HPDE6-E6E7 (cell line): ENCODE data around the gene MARVELD3.
"Not testable (repeated sequence)": the region's sequence is repeated elsewhere in the genome, so short reads cannot be mapped to it uniquely, and the experiment has no call there.

Experiments used
- DNase-seq: peaks from one replicate; pipeline ENCODE4 v3.0.0; 2011; ENCODE audit warnings: missing footprints; ENCODE audit errors: extremely low spot score

MARVELD3 gene, protein sequence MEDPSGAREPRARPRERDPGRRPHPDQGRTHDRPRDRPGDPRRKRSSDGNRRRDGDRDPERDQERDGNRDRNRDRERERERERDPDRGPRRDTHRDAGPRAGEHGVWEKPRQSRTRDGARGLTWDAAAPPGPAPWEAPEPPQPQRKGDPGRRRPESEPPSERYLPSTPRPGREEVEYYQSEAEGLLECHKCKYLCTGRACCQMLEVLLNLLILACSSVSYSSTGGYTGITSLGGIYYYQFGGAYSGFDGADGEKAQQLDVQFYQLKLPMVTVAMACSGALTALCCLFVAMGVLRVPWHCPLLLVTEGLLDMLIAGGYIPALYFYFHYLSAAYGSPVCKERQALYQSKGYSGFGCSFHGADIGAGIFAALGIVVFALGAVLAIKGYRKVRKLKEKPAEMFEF

DNA sequence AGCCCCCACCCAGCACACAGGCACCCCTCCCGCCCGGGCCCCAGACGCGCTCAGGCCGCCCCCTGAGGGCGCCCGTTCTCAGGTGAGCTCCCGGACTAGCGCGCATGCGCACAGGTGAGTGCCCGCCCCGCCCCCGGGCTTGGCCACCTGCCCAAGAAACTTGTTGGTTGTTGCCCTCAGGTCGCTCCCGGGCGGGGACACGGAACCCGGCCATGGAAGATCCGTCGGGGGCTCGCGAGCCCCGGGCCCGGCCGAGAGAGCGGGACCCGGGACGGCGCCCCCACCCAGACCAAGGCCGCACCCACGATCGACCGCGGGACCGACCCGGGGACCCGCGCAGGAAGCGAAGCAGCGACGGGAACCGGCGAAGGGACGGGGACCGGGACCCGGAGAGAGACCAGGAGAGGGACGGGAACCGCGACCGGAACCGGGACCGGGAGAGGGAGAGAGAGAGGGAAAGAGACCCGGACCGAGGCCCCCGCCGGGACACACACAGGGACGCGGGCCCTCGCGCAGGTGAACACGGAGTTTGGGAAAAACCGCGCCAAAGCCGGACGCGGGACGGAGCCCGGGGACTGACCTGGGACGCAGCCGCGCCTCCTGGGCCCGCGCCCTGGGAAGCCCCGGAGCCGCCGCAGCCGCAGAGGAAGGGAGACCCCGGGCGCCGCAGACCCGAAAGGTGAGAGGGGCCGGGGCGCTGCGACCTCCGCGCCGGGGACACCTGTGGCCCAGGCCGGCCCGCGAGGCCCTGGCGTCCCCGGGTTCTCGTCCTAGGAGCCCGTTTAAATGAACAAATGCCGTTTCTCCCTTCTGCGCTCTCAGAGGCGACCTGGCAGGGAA, at the start of gene MARVELD3:
Gene MARVELD3, plus strand, starts transcription at position 167 of the 840 bp plus-strand sequence. Its CDS starts 46 bp downstream, at position 213.
- peak; percentile 98 for DNase-seq

DNA sequence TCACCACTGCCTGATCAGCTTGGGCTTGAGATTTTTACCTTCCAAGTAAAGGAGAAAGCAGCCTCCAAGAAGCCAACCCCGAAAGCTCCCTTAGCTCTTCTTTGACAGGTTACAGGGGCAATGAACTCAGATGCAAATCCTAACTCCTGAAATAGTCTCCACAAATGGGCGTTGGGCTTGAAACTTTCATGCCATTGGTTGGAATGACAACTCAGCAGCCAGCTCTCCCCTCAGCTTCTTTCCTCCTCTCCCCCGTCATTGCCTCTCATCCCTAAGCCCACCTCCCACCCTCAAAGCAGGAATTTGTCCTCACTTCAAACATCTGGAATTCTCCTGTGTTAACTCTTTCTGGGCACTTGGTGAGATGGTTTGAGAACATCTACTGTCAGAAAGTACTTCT, 49.0 kb upstream of the MARVELD3 start, which contains the start of gene TAT:
Gene TAT, minus strand, starts transcription at position 122 of the 400 bp plus-strand sequence. CDS start 677 bp downstream, outside the sequence.
- no peak for DNase-seq

DNA sequence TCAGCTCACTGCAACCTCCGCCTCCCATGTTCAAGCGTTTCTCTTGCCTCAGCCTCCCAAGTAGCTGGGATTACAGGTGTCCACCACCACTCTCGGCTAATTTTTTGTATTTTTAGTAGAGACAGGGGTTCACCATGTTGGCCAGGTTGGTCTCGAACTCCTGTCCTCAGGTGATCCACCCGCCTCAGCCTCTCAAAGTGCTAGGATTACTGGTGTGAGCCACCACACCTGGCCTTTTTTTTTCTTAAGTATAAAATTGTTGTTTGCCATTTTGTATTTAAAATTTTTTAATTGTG, 43.5 kb upstream of the MARVELD3 start:
- DNase-seq = not testable (repeated sequence)

DNA sequence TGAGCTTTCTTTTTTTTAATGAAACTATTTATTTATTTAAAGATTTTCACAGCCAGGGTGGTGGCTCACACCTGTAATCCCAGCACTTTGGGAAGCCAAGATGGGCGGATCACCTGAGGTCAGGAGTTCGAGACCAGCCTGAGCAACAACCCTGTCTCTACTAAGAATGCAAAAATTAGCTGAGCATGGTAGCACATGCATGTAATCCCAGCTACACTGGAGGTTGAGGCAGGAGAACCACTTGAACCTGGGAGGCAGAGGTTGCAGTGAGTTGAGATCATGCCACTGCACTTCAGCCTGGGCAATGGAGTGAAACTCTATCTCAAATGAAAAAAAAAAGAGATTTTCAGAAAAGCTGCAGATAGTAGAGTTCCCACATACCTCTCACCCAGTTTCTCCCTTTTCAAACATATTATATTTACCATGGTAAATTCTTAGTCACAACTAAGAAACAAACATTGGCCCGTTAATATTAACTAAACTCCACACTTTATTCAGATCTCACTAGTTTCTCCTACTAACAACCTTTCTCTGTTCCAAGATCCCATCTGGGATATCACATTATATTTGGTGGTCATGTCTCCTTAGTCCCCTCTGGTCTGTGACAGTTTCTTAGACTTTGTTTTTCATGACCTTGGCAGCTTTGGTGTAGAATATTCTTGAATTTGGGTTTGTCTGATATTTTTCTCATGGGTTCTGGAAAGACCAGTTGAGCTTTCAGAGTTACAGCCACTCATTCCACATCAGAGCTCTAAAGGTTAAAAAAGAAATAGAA, 41.3 kb upstream of the MARVELD3 start:
- DNase-seq = no peak

DNA sequence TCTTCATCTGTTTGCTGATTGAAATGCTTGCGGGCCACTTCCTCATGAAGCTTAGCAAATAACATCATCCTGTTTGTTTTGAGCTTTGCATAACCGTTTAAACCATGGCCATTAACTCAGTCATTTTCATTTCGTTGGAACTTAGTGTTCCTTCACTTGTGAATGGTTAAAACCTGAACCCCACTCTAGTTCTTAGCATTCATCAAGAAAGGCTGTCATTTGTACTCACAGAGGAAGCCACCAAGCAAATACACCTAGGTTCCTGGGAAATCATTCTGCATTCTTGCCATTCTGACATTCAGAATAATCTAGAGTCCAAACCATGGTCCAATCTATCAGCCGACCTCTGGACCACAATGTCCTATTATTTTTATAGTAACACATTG, 40.7 kb upstream of the MARVELD3 start:
- DNase-seq = no peak

DNA sequence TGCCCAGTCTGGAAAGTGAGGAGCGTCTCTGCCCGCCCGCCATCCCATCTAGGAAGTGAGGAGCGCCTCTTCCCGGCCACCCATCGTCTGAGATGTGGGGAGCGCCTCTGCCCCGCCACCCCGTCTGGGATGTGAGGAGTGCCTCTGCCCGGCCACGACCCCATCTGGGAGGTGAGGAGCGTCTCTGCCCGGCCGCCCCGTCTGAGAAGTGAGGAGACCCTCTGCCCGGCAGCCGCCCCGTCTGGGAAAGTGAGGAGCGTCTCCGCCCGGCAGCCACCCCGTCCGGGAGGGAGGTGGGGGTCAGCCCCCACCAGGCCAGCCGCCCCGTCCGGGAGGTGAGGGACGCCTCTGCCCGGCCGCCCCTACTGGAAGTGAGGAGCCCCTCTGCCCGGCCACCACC, 36.6 kb upstream of the MARVELD3 start:
- DNase-seq = not testable (repeated sequence)

DNA sequence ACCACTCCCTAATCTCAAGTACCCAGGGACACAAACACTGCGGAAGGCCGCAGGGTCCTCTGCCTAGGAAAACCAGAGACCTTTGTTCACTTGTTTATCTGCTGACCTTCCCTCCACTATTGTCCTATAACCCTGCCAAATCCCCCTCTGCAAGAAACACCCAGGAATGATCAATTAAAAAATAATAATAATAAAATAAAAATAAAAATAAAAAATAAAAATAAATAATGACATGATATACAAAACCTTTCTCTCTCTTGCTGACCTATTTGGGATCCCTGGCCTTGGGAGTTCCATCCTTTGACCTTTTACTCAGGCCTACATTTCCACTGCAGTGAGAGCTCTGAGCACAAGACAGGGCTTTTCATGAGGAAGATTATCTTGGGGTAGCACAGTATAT, 35.9 kb upstream of the MARVELD3 start:
- DNase-seq = not testable (repeated sequence)

DNA sequence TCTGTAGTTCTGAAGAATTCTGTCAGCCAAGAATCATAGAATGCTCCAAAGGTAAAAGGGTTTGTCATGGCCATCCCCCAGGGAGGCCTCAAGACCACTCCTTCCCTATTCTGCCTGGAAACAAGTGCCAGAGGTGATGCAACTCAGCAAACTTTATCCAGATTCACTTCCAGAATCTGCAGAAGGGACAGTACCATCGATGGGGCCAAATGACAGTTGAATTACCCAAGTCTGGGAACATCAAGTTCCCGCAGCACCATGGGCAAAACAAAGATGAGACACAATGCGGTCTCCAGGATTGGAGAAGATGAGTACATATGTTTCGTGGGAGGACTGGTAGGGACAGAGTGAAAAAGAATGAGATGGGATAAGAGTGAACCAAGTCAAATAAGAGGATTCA, 35.4 kb upstream of the MARVELD3 start:
- no peak for DNase-seq

DNA sequence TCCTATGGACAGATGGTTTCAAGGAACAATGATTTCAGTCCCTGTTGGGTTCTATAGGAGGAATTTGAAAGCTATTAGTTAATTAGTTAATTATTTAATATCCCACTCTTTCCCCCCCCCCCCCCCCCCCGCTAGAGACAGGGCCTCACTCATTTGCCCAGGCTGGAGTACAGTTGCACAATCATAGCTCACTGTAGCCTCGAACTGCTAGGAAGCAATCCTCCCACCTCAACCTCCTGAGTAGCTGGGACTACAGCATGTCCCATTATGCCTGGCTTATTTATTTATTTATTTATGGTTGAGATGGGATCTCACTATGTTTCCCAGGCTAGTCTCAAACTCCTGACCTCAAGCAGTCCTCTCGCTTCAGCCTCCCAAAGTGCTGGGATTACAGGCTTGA, 34.1 kb upstream of the MARVELD3 start:
- no peak for DNase-seq

DNA sequence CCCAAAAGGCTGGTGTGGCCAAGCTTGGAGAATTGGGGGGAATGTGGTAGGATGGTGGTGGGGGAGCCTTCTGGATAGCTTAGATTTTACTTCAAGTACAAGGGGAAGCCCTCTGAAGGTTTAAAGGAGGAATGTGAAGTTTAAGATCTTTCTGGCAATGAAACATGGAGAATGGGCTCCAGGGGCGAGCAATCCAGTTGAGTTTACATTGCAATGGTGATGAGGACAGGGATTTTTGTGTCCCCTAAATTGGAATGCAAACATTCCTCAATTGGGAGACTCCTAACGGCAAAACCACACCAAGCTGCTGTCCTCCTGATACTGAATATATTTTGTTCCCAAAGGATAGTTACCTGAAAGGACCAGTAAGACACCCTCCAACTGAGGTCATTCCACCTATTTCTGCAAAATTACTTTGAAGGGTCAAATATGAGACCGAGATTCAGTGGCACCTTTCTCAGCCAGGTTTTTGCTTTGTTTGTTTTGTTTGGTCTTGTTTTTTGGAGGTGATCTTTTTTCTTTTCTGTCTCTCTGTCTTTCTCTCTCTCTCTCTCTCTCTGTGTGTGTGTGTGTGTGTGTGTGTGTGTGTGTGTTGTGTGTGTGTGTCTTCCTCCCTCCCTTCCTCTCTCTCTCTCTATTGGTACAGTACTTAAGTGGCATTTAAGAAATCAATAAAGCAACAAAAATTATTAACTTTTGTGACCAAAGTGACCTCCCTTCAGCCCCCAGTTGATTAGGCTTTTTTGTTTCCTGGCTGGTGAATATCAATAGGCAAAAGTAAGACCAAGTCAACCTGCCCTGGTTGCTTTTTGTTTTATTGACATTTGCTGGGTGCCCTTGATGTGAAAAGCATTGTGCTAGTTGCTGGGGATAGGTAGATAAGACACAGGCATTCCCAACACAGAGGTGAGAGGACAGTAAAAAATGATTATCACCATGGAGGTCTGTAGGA, 32.7 kb upstream of the MARVELD3 start:
- no peak for DNase-seq

DNA sequence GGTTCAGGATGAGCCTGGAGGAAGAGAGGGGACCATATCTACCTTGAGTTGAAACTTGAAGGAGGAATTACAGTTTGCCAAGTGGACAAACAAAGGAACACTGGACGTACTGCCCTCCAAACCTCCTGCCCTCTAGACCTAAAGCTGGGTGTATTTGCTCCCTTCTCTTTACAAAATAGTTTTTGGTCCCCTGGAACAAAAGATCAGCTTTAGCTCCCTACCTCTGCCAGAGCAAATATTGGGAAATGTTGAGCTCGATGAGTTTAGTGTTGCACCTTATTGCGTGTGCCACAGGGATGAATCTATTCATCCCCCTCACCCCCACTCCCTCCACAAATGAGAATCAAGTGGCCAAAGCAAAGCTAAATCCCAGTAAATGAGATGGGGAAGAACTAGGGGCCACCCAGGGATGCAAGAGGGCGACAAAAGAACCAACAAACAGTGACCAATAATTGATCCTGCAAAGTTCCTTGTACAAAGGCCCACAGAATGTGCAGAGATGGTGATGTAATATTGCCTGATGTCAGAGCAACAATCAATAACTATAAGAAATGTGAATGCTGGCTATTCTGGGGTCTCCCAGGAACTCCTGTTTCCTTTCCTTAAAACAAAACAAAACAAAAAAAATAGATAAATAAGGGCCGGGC, 31.9 kb upstream of the MARVELD3 start:
- DNase-seq = no peak

DNA sequence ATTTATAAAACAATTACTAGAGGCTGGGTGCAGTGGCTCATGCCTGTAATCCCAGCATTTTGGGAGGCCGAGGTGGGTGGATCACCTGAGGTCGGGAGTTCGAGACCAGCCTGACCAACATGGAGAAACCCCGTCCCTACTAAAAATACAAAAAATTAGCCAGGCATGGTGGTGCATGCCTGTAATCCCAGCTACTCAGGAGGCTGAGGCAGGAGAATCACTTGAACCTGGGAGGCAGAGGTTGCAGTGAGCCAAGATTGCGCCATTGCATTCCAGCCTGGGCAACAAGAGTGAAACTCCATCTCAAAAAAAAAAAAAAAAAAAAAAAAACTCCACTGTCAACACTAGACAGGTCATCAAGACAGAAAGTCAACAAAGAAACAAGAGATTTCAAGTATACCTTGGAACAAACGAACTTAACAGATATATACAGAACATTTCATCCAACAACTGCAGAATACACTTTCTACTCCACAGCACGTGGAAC, 30.6 kb upstream of the MARVELD3 start:
- DNase-seq = not testable (repeated sequence)

DNA sequence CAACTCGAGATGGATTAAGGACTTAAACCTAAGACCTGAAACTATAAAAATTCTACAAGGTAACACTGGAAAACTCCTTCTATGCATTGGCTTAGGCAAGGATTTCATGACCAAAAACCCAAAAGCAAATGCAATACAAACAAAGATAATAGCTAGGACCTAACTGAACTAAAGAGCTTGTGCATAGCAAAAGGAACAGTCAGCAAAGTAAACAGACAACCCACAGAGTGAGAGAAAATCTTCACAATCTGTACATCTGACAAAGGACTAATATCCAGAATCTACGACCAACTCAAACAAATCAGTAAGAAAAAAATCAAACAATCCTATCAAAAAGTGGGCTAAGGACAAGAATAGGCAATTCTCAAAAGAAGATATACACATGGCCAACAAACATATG, 27.6 kb upstream of the MARVELD3 start:
- DNase-seq = not testable (repeated sequence)

DNA sequence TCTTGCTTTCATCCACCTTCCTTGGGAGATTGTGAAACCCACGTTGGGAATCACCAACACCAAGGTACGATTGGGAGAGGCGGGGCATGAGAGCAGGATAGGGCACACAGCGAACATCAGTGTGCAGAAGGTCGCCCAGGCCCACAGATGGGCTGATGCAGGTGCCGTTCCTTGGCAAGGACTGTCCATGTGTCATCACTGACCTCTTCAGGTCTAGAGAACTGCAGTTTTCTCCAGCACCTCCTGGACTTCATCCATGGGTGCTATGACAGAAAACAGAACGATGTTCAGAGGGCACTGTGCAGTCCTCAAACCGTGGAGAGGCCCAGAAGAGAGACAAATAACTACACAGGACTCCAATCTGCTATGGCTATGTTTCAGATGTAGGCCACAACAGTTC, 25.2 kb upstream of the MARVELD3 start:
- no peak for DNase-seq

DNA sequence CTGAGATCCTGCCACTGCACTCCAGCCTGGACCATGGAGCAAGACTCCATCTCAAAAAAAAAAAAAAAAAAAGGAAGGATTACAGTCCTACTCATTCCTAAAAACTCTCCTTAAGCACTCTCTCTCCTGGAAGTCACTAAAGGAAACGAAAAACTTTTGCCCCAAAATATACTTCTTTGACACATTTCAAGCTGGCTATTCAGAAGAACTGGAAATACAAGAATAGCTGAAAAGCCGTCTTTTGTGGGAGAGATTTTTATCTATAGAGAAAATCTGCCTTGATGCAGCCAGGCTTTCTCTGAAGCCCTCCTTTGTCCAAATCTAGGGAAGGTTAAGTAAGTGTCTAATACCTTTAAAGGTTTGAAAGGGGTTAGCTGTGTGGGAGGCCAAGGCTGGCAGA, 16.9 kb upstream of the MARVELD3 start:
- DNase-seq = no peak

DNA sequence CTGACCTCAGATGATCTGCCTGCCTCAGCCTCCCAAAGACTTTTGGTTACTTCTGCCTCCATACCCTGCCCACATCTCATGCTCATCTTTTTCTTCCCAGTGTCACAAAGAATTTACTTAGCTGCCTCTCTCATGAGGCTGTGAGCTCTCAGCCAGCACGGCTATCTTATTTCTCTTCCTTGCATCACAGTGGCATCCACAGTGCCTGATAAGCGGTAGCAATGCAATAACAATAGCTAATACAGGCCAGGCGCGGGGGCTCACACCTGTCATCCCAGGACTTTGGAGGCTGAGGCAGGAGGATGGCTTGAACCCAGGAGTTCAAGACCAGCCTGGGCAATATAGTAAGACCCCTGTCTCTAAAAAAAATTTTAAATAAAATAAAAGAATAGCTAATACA, 15.5 kb upstream of the MARVELD3 start:
- no peak for DNase-seq

DNA sequence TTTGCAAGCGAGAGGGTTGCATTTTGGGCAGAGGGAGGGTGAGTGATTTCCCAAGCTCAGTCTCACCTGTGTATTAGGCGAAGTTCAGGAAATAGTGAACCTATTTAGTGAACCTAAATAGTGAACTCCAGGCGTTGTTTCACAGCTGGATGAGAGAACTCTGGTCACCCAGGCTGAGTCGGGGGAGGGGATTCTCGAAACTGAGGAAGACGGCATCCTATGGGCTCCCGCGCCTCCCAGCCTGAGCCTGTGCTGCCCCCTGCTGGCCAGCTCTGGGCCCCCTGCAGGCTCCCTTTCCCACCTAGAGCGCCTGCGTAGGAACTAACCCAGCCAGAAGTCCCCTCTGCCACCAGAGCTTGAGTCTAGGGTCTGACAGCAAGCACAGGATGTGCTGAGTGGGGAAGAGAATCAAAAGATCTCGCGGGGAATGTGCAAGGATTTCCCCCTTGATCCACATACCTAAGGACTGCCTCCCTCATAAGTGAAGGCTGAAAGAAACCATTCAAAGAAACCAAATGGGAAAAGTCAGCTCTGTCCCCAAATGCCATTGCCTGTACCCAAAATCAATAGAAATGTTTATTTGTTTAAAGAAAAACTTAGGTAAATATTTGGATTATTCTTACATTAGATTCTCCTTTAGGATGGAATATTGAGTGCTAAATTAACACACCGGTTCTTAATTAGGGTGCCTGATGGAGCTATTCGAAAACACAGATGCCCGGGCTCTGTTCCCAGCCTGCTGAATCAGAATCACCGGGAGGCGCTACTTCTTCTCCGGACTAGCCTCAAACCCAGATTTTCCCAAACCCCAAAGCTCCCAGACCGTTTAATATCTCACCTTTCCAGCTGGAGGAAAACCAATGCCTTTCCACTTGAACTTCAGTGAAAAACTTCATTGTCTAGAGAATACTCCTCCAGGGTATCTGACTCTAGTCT, 14.8 kb upstream of the MARVELD3 start:
- DNase-seq = peak; percentile 80

DNA sequence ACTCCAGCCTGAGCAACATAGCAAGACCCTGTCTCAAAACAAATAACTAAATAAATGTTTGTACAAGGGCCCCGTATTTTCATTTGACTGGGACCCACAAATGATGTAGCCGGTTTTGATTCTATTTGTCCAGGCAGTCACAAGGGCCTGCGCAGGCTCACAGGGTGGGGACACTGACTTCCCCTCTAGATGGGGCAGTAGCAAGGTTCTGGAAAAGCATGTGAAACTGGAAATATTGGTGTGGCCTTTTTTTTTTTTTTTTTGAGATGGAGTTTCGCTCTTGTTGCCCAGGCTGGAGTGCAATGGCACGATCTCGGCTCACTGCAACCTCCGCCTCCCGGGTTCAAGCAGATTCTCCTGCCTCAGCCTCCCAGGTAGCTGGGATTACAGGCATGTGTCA, 11.0 kb upstream of the MARVELD3 start:
- not testable (repeated sequence) for DNase-seq

DNA sequence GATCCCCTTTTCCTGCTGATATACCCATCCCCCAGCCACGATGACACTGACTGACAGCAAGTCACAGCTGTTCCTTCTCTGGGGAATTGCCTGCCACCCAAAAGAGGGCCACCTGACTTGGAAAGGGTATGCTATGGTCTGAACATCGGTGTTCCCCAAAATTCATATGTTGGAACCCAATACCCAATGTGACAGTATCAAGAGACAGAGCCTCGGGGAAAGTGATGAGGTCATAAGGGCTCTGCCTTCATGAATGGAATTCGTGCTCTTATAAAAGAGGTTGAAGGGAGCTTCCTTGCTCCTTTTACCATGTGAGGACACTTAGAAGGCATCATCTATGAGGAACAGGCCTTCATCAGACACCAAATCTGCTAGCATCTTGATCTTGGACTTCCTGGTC, 7.6 kb upstream of the MARVELD3 start:
- no peak for DNase-seq
